HepG2 (cell line): ENCODE results near the gene DUSP8. TPM values are rescaled to one million over a fixed set of nuclear protein-coding genes. Genes with fewer than 3 reads are reported as not detected.

ENCODE experiments used
- ATAC-seq: fragments of 200-7000 bp; cut with Tn5 transposase; 3 replicates; pipeline ENCODE4 v1.9.1; 2020; ENCODE audit warnings: mild to moderate bottlenecking, moderate library complexity
- BruUV-seq: library from RNA; stranded (reverse); fragments of 400-500 nt; replicated peaks from 2 replicates; lab custom pipeline; 2021; lab: Mats Ljungman, UMichigan
- CTCF ChIA-PET: fragments of 300-600 bp; formaldehyde crosslinking; extraction: SDS; loops from one replicate; lab custom pipeline; 2021; ENCODE audit warnings: low total read pairs, inconsistent platforms, low intra/inter-chr PET ratio; lab: Yijun Ruan, JAX
- POLR2A ChIA-PET: fragments of 350-600 bp; sonication (Branson Sonifier 250); formaldehyde crosslinking; loops from one replicate; lab custom pipeline; 2020; ENCODE audit warnings: antibody characterized with exemption, inconsistent platforms; lab: Yijun Ruan, JAX
- DNase-seq: peaks from one replicate; pipeline ENCODE4 v3.0.0-alpha.2; 2015; ENCODE audit warnings: low spot score
- FAIRE-seq: peaks from 3 replicates; lab custom pipeline; 2011; peaks lifted over from hg19 to GRCh38; lab: Jason Lieb, UNC
- H2AFZ ChIP-seq: one replicate; pipeline ENCODE4 v1.6.1; 2011; ENCODE audit warnings: low read length, inconsistent platforms
- H3K27ac ChIP-seq: fragments of 300-600 bp; 3 replicates; pipeline ENCODE4 v1.8.0; 2011; ENCODE audit warnings: mixed run types, mild to moderate bottlenecking, mixed read lengths, low read length, inconsistent platforms; ENCODE audit not compliant: insufficient read depth; ENCODE audit errors: extremely low read length
- H3K27me3 ChIP-seq, 2 experiments: fragments of 200-600 bp in 1 of 2; 2 replicates in 1 of 2; 3 replicates in 1 of 2; pipeline versions ENCODE4 v1.6.0 to v1.8.0; 2011; ENCODE audit warnings: low read length in 2 of 2, mild to moderate bottlenecking in 2 of 2, moderate library complexity in 2 of 2, inconsistent platforms in 1 of 2; ENCODE audit not compliant: insufficient read depth in 2 of 2, control insufficient read depth in 1 of 2
- H3K36me3 ChIP-seq, 2 experiments: fragments of 200-600 bp in 1 of 2; replicated peaks in 1 of 2; 2 replicates in 1 of 2; 3 replicates in 1 of 2; pipeline versions ENCODE4 v1.5.1 to v1.8.0; 2011; ENCODE audit warnings: low read length in 2 of 2, inconsistent platforms in 1 of 2; ENCODE audit not compliant: insufficient read depth in 2 of 2, control insufficient read depth in 1 of 2
- H3K4me1 ChIP-seq: 2 replicates; pipeline ENCODE4 v1.5.1; 2012; ENCODE audit warnings: low read length, inconsistent platforms; ENCODE audit not compliant: insufficient read depth
- H3K4me2 ChIP-seq: 2 replicates; pipeline ENCODE4 v1.6.0; 2011; ENCODE audit warnings: low read depth, low read length, inconsistent platforms
- H3K4me3 ChIP-seq, 3 experiments: fragments of 200-600 bp in 1 of 3; sonication (generic), shearing (Covaris generic) in 1 of 3; replicated peaks in 1 of 3; 2 replicates each; pipeline ENCODE4 v1.5.1; 2011 to 2016; ENCODE audit warnings: low read length in 3 of 3, inconsistent platforms in 2 of 3, low read depth in 2 of 3, mild to moderate bottlenecking in 2 of 3, control low read depth in 1 of 3, mixed read lengths in 1 of 3; ENCODE audit not compliant: insufficient read depth in 1 of 3
- H3K79me2 ChIP-seq: one replicate; pipeline ENCODE4 v1.6.1; 2011; ENCODE audit warnings: low read length, inconsistent platforms; ENCODE audit not compliant: insufficient read depth
- H3K9ac ChIP-seq: 2 replicates; pipeline ENCODE4 v1.6.0; 2011; ENCODE audit warnings: mild to moderate bottlenecking, low read depth, low read length, inconsistent platforms; ENCODE audit not compliant: insufficient read depth
- H3K9me3 ChIP-seq: 2 replicates; pipeline ENCODE4 v1.5.1; 2012; ENCODE audit warnings: mild to moderate bottlenecking, low read length
- H4K20me1 ChIP-seq: 2 replicates; pipeline ENCODE4 v1.6.0; 2011; ENCODE audit warnings: inconsistent platforms, mild to moderate bottlenecking, low read length, moderate library complexity; ENCODE audit not compliant: insufficient read depth
- ATM ChIP-seq: fragments of 450-650 bp; IDR thresholded peaks from 2 replicates; pipeline ENCODE4 v1.7.1; 2017; ENCODE audit warnings: mild to moderate bottlenecking, borderline replicate concordance
- CC2D1A ChIP-seq: sonication (generic); formaldehyde crosslinking; IDR thresholded peaks from 2 replicates; pipeline ENCODE4 v1.8.1; 2023; ENCODE audit warnings: mild to moderate bottlenecking, missing genetic modification reagents
- KLF12 ChIP-seq: sonication (generic); formaldehyde crosslinking; IDR thresholded peaks from 2 replicates; pipeline ENCODE4 v1.4.0; 2020; ENCODE audit warnings: missing genetic modification reagents, borderline replicate concordance
- NR0B2 ChIP-seq: sonication (generic); formaldehyde crosslinking; IDR thresholded peaks from 2 replicates; pipeline ENCODE4 v1.4.0; 2020; ENCODE audit warnings: mild to moderate bottlenecking, missing genetic modification reagents
- POGK ChIP-seq: sonication (generic); formaldehyde crosslinking; conservative IDR thresholded peaks from 2 replicates; pipeline ENCODE4 v1.8.0; 2022; ENCODE audit warnings: mild to moderate bottlenecking, moderate library complexity, missing genetic modification reagents
- REXO4 ChIP-seq: sonication (generic); formaldehyde crosslinking; IDR thresholded peaks from 2 replicates; pipeline ENCODE4 v1.8.0; 2022; ENCODE audit warnings: missing genetic modification reagents, mild to moderate bottlenecking, borderline replicate concordance
- SKIL ChIP-seq: sonication (generic); formaldehyde crosslinking; IDR thresholded peaks from 2 replicates; pipeline ENCODE4 v1.8.0; 2022; ENCODE audit warnings: missing genetic modification reagents, mild to moderate bottlenecking, moderate library complexity, borderline replicate concordance
- SMC3 ChIP-seq: IDR thresholded peaks from 2 replicates; pipeline ENCODE4 v1.6.1; 2011; ENCODE audit warnings: low read length, improper control_type of control experiment
- SRSF1 ChIP-seq: fragments of 200-400 bp; formaldehyde crosslinking; optimal IDR thresholded peaks from 2 replicates; pipeline ENCODE3; 2017; ENCODE audit warnings: mild to moderate bottlenecking, low read depth, low read length, moderate library complexity
- YEATS4 ChIP-seq: sonication (generic); formaldehyde crosslinking; IDR thresholded peaks from 2 replicates; pipeline ENCODE4 v1.4.0; 2020; ENCODE audit warnings: missing genetic modification reagents, borderline replicate concordance
- ZHX2 ChIP-seq, 2 experiments: sonication (generic) in 1 of 2; formaldehyde crosslinking in 1 of 2; IDR thresholded peaks; 2 replicates each; pipeline versions ENCODE4 v1.6.1 to v1.9.0; 2014 to 2022; ENCODE audit warnings: antibody characterized with exemption in 1 of 2, borderline replicate concordance in 1 of 2, inconsistent platforms in 1 of 2, low read depth in 1 of 2, missing genetic modification reagents in 1 of 2
- ZNF841 ChIP-seq: sonication (generic); formaldehyde crosslinking; IDR thresholded peaks from 2 replicates; pipeline ENCODE4 v1.8.1; 2023; ENCODE audit warnings: missing genetic modification reagents, borderline replicate concordance
- WGBS: methylation state at CpG from one replicate; pipeline ENCODE4 v1.1.6; 2017; ENCODE audit warnings: low lambda C conversion rate; 5-methylcytosine and 5-hydroxymethylcytosine counted together
- in situ Hi-C: cut with HindIII; loops from 2 replicates; pipeline ENCODE4 v1.10.0; 2017; ENCODE audit warnings: low pct_unique_long_range_greater_than_20kb; ENCODE audit not compliant: extremely low pct_ligation_motif_present
- intact Hi-C: fragments of 100-400 bp; cut with micrococcal nuclease; formaldehyde crosslinking; loops from one replicate; pipeline ENCODE4 v1.10.0; 2022; ENCODE audit not compliant: unreplicated experiment
- polyA plus RNA-seq, 8 experiments: library from polyadenylated mRNA; depleted of rRNA in 3 of 8; stranded (reverse) in 7 of 8; unstranded in 1 of 8; fragments of >200 nt; fragmentation: Illumina TruSeq in 4 of 8; extraction: Trizol in 4 of 8; gene quantifications; 2 replicates each; pipeline versions ENCODE4 v1.2.1 to v1.2.3, GENCODE V29; 2011 to 2016; ENCODE audit warnings: low read depth in 4 of 8, missing spikeins in 1 of 8, mixed read lengths in 1 of 8; ENCODE audit not compliant: insufficient read depth in 1 of 8
- total RNA-seq, 5 experiments: library from RNA; depleted of rRNA; stranded (reverse); fragments of >200 nt; fragmentation: Illumina TruSeq; extraction: Trizol; gene quantifications; 2 replicates each; pipeline ENCODE4 v1.2.3, GENCODE V29; 2016; ENCODE audit warnings: low read depth in 1 of 5

Gene DUSP8
- total and polyA plus RNA-seq, 2 of the 13 experiments (the other 11 are each of a cell fraction or from before 2014, with no cell fraction given), result 1.8 to 8.0 TPM

GRCh38 chr11:1592628-1593027 lies 20.6 kb upstream of the DUSP8 start (continued):
- TF ChIP-seq ZHX2 (IDR thresholded peaks at IDR 0.05; ENCODE audit: low read depth) (no peak), ZHX2 (CRISPR knock-in tag; IDR thresholded peaks at IDR 0.05; ENCODE audit: borderline replicate concordance) (no peak)

GRCh38 chr11:1589996-1590395 lies 17.9 kb upstream of the DUSP8 start:
- H4K20me1 ChIP-seq, result no peaks in the 10 kb centered on the region
- no peak for FAIRE-seq
- 80% methylated on average over 4 of the region's 6 CpGs for WGBS
- H3K79me2 ChIP-seq, result no peaks in the 10 kb centered on the region
- H3K9ac ChIP-seq, result no peak overlapping the region
- H3K27me3 ChIP-seq, result peaks cover 0 to 9% of the 10 kb centered on the region in 2 experiments; a peak in 1 of 5 replicates
- no peaks in the 10 kb centered on the region for H3K9me3 ChIP-seq
- no peaks in the 10 kb centered on the region for H3K36me3 ChIP-seq
- H3K4me3 ChIP-seq, result no peak overlapping the region
- ChIA-PET POLR2A (no interaction called here), CTCF (no interaction called here)
- no peak overlapping the region for H3K27ac ChIP-seq
- no TSS peak for BruUV-seq
- ATAC-seq, result no peak
- DNase-seq, result no peak
- H2AFZ ChIP-seq, result no peak overlapping the region
- intact Hi-C loops (no loop called here), in situ Hi-C loops (no loop called here)
- H3K4me1 ChIP-seq, result 0 out of 2 replicates have a peak, but pooled peaks cover 14% of the 10 kb centered on the region
- H3K4me2 ChIP-seq, result no peak overlapping the region
- TF ChIP-seq REXO4 (CRISPR knock-in tag) (no peak), KLF12 (CRISPR knock-in tag) (no peak), YEATS4 (CRISPR knock-in tag) (no peak), SRSF1 (no peak), NR0B2 (CRISPR knock-in tag) (no peak), POGK (CRISPR knock-in tag) (no peak), ATM (no peak), SMC3 (no peak), ZNF841 (CRISPR knock-in tag) (no peak), CC2D1A (CRISPR knock-in tag) (no peak), SKIL (no peak)
